Testis (tissue), 3 donors: ENCODE results near the gene IL17A. TPM values are rescaled to one million over a fixed set of nuclear protein-coding genes. Genes with fewer than 3 reads are reported as not detected.

Experiments used
- DNase-seq: peaks from one replicate; pipeline ENCODE4 v3.0.0-alpha.2; 2019
- H3K27ac ChIP-seq, 2 donors: fragments of 200-600 bp; sonication (generic); one replicate each; pipeline ENCODE4 v1.5.1; 2019
- H3K27me3 ChIP-seq: fragments of 200-600 bp; sonication (generic); one replicate; pipeline ENCODE4 v1.5.1; 2019
- H3K36me3 ChIP-seq: fragments of 200-600 bp; sonication (generic); one replicate; pipeline ENCODE4 v1.5.1; 2017; ENCODE audit warnings: low read depth; ENCODE audit errors: missing control alignments
- H3K4me1 ChIP-seq: fragments of 200-600 bp; sonication (generic); one replicate; pipeline ENCODE4 v1.5.1; 2019
- H3K4me3 ChIP-seq, 2 donors: fragments of 200-600 bp; sonication (generic); one replicate each; pipeline ENCODE4 v1.5.1; 2017 to 2019
- H3K9me3 ChIP-seq: fragments of 200-600 bp; sonication (generic); one replicate; pipeline ENCODE4 v1.5.1; 2017
- POLR2A ChIP-seq: fragments of 450-650 bp; IDR thresholded peaks from one replicate; pipeline ENCODE4 v1.6.1; 2017; ENCODE audit warnings: antibody characterized with exemption, mild to moderate bottlenecking, moderate library complexity
- WGBS, 2 donors: methylation state at CpG; one replicate each; pipeline ENCODE4 v1.1.5; 2018; 5-methylcytosine and 5-hydroxymethylcytosine counted together
- intact Hi-C: fragments of 100-400 bp; cut with DNase I; formaldehyde crosslinking; loops from one replicate; pipeline ENCODE4 v1.15.1; 2023; ENCODE audit warnings: low total_unique reads
- polyA plus RNA-seq: library from polyadenylated mRNA; stranded (reverse); fragments of 350-450 nt; fragmentation: Illumina TruSeq; extraction: RNeasy Lipid Tissue Mini Kit (QIAGEN cat#74804); gene quantifications from one replicate; pipeline ENCODE4 v1.2.3, GENCODE V29; 2014; ENCODE audit warnings: low read depth, low replicate concordance; ENCODE audit not compliant: insufficient read depth
- total RNA-seq, 2 donors: library from RNA; depleted of rRNA; stranded (reverse); fragments of >200 nt; gene quantifications; one replicate each; pipeline ENCODE4 v1.2.3, GENCODE V29; 2016
- TF ChIP-seq, protein P1 (sequence below), 3 experiments: fragments of 450-650 bp in 2 of 3; fragments of 200-600 bp in 1 of 3; sonication (generic) in 1 of 3; IDR thresholded peaks; one replicate each; pipeline ENCODE4 v1.5.1; 2016 to 2019; ENCODE audit warnings: antibody characterized with exemption in 3 of 3, mild to moderate bottlenecking in 2 of 3, moderate library complexity in 1 of 3

Gene IL17A
- total and polyA plus RNA-seq, 3 donors from 2014 or later = not detected

DNA sequence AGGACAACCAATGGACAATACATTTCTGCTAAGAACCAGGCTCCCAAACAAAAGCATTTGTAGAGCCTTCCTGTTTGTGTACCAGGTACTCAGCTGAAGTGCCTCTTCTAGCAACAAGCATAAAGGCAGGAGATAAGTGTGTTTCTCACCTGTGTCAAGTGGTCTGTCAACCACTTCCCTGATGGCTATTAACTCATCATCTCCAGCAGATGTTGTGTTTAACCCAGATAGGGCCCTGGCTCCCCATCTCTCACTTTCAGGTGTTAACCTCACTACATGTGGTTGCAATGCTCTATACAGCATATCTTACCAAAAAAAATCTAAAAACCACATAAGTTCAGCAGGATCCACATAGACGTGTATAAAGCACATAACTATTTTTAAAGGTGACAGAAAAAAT is 9.6 kb upstream of the IL17A start:
- Histone ChIP-seq H3K27ac (no peak overlapping the region), H3K4me3 (no peak overlapping the region), H3K4me1 (no peaks in the 10 kb centered on the region), H3K27me3 (no peaks in the 10 kb centered on the region), H3K9me3 (no peaks in the 10 kb centered on the region), H3K36me3 (no peaks in the 10 kb centered on the region)
- no peak for DNase-seq
- TF ChIP-seq, protein P1, sequence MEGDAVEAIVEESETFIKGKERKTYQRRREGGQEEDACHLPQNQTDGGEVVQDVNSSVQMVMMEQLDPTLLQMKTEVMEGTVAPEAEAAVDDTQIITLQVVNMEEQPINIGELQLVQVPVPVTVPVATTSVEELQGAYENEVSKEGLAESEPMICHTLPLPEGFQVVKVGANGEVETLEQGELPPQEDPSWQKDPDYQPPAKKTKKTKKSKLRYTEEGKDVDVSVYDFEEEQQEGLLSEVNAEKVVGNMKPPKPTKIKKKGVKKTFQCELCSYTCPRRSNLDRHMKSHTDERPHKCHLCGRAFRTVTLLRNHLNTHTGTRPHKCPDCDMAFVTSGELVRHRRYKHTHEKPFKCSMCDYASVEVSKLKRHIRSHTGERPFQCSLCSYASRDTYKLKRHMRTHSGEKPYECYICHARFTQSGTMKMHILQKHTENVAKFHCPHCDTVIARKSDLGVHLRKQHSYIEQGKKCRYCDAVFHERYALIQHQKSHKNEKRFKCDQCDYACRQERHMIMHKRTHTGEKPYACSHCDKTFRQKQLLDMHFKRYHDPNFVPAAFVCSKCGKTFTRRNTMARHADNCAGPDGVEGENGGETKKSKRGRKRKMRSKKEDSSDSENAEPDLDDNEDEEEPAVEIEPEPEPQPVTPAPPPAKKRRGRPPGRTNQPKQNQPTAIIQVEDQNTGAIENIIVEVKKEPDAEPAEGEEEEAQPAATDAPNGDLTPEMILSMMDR (IDR thresholded peaks at IDR 0.05) = no peak
- TF ChIP-seq POLR2A = no peak
- intact Hi-C loops = no loop called here
- WGBS, 2 donors = 63 to 75% methylated on average over 1 of the region's 1 CpG

DNA sequence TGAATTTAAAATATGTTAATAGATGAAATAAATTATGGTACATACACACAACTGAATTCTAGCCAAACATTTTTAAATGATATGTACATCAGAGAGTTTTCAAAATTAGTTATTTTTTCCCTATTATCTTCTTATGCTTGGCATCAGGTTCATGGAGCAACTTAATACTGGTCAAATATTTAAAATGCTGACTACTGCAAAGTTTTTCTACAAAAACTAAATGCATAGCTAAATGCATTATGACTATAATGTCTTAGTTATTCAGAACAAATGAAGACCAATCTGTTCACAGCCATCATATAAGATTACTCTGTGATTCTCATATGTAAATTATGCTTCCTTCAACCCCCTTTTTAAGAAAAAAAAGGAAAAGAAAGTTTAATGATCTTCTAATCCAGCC is 8.2 kb upstream of the IL17A start:
- TF ChIP-seq, protein P1 (IDR thresholded peaks at IDR 0.05) = no peak
- no peak for TF ChIP-seq POLR2A
- no peaks in the 10 kb centered on the region for H3K36me3 ChIP-seq
- H3K9me3 ChIP-seq = no peaks in the 10 kb centered on the region
- no peak for DNase-seq
- H3K4me3 ChIP-seq = no peak overlapping the region
- no peaks in the 10 kb centered on the region for H3K27me3 ChIP-seq
- H3K4me1 ChIP-seq = no peaks in the 10 kb centered on the region
- H3K27ac ChIP-seq = no peak overlapping the region
- intact Hi-C loops = no loop called here

DNA sequence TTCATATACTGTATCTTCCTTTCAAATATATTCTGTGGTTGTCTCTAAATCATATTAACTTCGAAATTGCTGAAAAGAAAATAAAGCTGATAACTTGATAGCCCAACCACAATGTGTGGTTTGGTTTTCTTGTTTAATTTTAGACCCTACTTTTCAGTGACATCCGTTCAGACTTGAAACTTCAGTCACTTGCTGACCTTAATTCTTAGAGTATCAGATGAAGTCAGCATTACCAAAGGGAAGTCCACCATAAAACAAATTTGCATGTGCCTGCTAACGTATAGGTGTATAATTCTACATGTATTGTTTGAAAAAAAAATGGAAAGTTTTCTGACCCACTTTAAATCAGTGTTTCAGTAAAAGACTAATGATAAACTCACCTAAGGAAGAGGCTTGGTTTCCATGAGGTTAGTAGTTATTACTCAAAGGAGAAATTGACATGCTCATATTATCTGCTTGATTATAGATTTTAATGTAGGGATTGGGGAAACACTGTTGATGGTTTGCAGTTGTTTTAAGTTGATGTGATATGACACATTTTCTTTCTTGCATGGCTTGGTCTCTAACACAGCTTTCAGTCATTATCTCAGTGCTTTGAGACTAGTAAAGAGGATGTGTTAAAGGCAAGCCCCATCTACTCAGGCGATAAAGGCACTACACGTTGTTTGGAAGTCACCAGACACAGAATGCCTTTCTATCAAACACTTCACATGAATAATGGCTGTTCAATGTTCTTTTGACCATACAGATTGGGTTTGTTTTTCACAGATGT is 5.2 kb upstream of the IL17A start:
- Histone ChIP-seq H3K4me3 (no peak overlapping the region), H3K9me3 (no peaks in the 10 kb centered on the region), H3K36me3 (no peaks in the 10 kb centered on the region), H3K4me1 (no peaks in the 10 kb centered on the region), H3K27ac (no peak overlapping the region), H3K27me3 (no peaks in the 10 kb centered on the region)
- TF ChIP-seq, protein P1 (IDR thresholded peaks at IDR 0.05) = no peak
- no peak for TF ChIP-seq POLR2A
- DNase-seq = no peak
- intact Hi-C loops = no loop called here
- 76 to 78% methylated on average over 5 of the region's 5 CpGs for WGBS, 2 donors

DNA sequence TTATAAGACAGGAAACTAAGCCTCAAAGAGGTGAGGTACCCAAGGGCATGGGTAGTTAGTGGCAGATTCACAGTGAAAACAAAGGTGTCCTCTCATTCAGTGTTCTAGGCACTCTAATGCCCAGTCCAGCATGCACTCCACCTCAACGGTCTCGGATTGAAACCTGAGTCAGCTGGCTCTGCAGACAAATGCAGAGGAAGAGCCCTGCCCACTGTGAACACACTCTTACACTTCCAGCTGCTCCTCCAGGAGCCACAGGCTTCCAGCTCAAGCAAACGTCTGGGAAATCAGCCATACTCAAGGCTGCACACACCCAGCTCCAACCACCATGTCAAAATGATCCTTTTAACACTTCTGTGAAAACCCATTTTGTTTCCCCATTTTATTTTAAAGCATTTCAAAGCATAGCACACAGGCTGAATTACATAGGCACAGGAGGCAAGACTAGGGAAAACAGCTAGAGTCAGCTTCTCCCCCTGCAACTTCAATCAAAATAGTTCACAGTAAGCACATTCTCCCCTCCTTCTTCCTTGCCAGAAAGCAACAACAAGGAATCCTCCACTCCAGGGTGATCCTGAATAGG is 3.0 kb upstream of the IL17A start:
- intact Hi-C loops = no loop called here
- Histone ChIP-seq H3K27ac (no peak overlapping the region), H3K9me3 (no peaks in the 10 kb centered on the region), H3K4me3 (no peak overlapping the region), H3K4me1 (no peaks in the 10 kb centered on the region), H3K27me3 (no peaks in the 10 kb centered on the region), H3K36me3 (no peaks in the 10 kb centered on the region)
- TF ChIP-seq POLR2A = no peak
- TF ChIP-seq, protein P1 (IDR thresholded peaks at IDR 0.05) = no peak
- 28 to 53% methylated on average over 3 of the region's 3 CpGs for WGBS, 2 donors
- DNase-seq = no peak

DNA sequence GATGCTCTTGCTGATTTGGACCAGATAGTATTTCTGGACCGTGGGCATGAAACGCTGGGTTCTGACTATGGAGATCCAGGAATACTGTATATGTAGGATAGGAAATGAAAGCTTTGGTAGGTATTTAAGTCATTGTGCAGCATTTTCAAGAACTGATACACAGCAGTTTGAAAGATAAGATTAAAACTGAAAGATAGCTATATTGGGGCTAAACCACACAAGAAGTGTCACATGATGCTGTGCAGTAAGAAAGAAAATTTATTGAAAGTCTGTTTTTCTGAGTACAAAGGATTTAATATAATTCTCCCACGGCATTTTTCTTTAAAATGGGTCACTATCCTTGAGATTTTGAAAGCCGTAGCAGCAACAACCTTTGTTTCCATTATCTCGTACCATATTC is 305 bp downstream of the IL17A start:
- TF ChIP-seq, protein P1 (IDR thresholded peaks at IDR 0.05) = no peak
- TF ChIP-seq POLR2A = no peak

More for the DNA sequence above, 305 bp downstream of the IL17A start:
- H3K4me1 ChIP-seq = no peaks in the 10 kb centered on the region
- no peak overlapping the region for H3K4me3 ChIP-seq
- DNase-seq = no peak
- WGBS, 2 donors = 84 to 87% methylated on average over 5 of the region's 5 CpGs
- no peaks in the 10 kb centered on the region for H3K27me3 ChIP-seq
- H3K36me3 ChIP-seq = no peaks in the 10 kb centered on the region
- no peaks in the 10 kb centered on the region for H3K9me3 ChIP-seq
- no peak overlapping the region for H3K27ac ChIP-seq
- intact Hi-C loops = no loop called here
